Testis (tissue), 3 donors: ENCODE results near the gene MAPK8IP3. TPM values are rescaled to one million over a fixed set of nuclear protein-coding genes. Genes with fewer than 3 reads are reported as not detected.

ENCODE experiments used
- DNase-seq: peaks from one replicate; pipeline ENCODE4 v3.0.0-alpha.2; 2019
- H3K27ac ChIP-seq, 2 donors: fragments of 200-600 bp; sonication (generic); one replicate each; pipeline ENCODE4 v1.5.1; 2019
- H3K27me3 ChIP-seq: fragments of 200-600 bp; sonication (generic); one replicate; pipeline ENCODE4 v1.5.1; 2019
- H3K36me3 ChIP-seq: fragments of 200-600 bp; sonication (generic); one replicate; pipeline ENCODE4 v1.5.1; 2017; ENCODE audit warnings: low read depth; ENCODE audit errors: missing control alignments
- H3K4me1 ChIP-seq: fragments of 200-600 bp; sonication (generic); one replicate; pipeline ENCODE4 v1.5.1; 2019
- H3K4me3 ChIP-seq, 2 donors: fragments of 200-600 bp; sonication (generic); one replicate each; pipeline ENCODE4 v1.5.1; 2017 to 2019
- H3K9me3 ChIP-seq: fragments of 200-600 bp; sonication (generic); one replicate; pipeline ENCODE4 v1.5.1; 2017
- CTCF ChIP-seq, 3 experiments: fragments of 450-650 bp in 2 of 3; fragments of 200-600 bp in 1 of 3; sonication (generic) in 1 of 3; IDR thresholded peaks; one replicate each; pipeline ENCODE4 v1.5.1; 2016 to 2019; ENCODE audit warnings: antibody characterized with exemption in 3 of 3, mild to moderate bottlenecking in 2 of 3, moderate library complexity in 1 of 3
- POLR2A ChIP-seq: fragments of 450-650 bp; IDR thresholded peaks from one replicate; pipeline ENCODE4 v1.6.1; 2017; ENCODE audit warnings: antibody characterized with exemption, mild to moderate bottlenecking, moderate library complexity
- WGBS, 2 donors: methylation state at CpG; one replicate each; pipeline ENCODE4 v1.1.5; 2018; 5-methylcytosine and 5-hydroxymethylcytosine counted together
- intact Hi-C: fragments of 100-400 bp; cut with DNase I; formaldehyde crosslinking; loops from one replicate; pipeline ENCODE4 v1.15.1; 2023; ENCODE audit warnings: low total_unique reads
- polyA plus RNA-seq: library from polyadenylated mRNA; stranded (reverse); fragments of 350-450 nt; fragmentation: Illumina TruSeq; extraction: RNeasy Lipid Tissue Mini Kit (QIAGEN cat#74804); gene quantifications from one replicate; pipeline ENCODE4 v1.2.3, GENCODE V29; 2014; ENCODE audit warnings: low read depth, low replicate concordance; ENCODE audit not compliant: insufficient read depth
- total RNA-seq, 2 donors: library from RNA; depleted of rRNA; stranded (reverse); fragments of >200 nt; gene quantifications; one replicate each; pipeline ENCODE4 v1.2.3, GENCODE V29; 2016

The MAPK8IP3 gene
- total and polyA plus RNA-seq, 3 donors from 2014 or later = 52.7 to 154 (median 128) TPM

GRCh38 chr16:1751946-1752345, 46.0 kb downstream of the MAPK8IP3 start:
- no peaks in the 10 kb centered on the region for H3K36me3 ChIP-seq
- no peak overlapping the region for H3K4me3 ChIP-seq
- no peaks in the 10 kb centered on the region for H3K4me1 ChIP-seq
- H3K27me3 ChIP-seq = no peaks in the 10 kb centered on the region
- TF ChIP-seq POLR2A (no peak), CTCF (IDR thresholded peaks at IDR 0.05) (no peak)
- intact Hi-C loops = no loop called here
- no peak overlapping the region for H3K27ac ChIP-seq
- no peaks in the 10 kb centered on the region for H3K9me3 ChIP-seq
- WGBS, 2 donors = 94 to 97% methylated on average over 12 to 16 of the region's 16 CpGs
- no peak for DNase-seq

GRCh38 chr16:1752853-1753252, 46.9 kb downstream of the MAPK8IP3 start:
- no peaks in the 10 kb centered on the region for H3K4me1 ChIP-seq
- no peaks in the 10 kb centered on the region for H3K9me3 ChIP-seq
- no peak for DNase-seq
- H3K27me3 ChIP-seq = no peaks in the 10 kb centered on the region
- no peak overlapping the region for H3K4me3 ChIP-seq
- H3K36me3 ChIP-seq = no peaks in the 10 kb centered on the region
- WGBS, 2 donors = 93 to 94% methylated on average over 14 of the region's 14 CpGs
- intact Hi-C loops = no loop called here
- no peak overlapping the region for H3K27ac ChIP-seq
- TF ChIP-seq CTCF (IDR thresholded peaks at IDR 0.05) = no peak

- TF ChIP-seq POLR2A = no peak
- TF ChIP-seq CTCF (IDR thresholded peaks at IDR 0.05) = no peak
- WGBS, 2 donors = 92 to 93% methylated on average over 12 of the region's 12 CpGs
- no peaks in the 10 kb centered on the region for H3K9me3 ChIP-seq
- no peaks in the 10 kb centered on the region for H3K36me3 ChIP-seq
- H3K27ac ChIP-seq = no peak overlapping the region
- no peak for DNase-seq
- H3K4me3 ChIP-seq = no peak overlapping the region
- no peaks in the 10 kb centered on the region for H3K4me1 ChIP-seq
- H3K27me3 ChIP-seq = no peaks in the 10 kb centered on the region
- intact Hi-C loops = no loop called here
Observed at GRCh38 chr16:1754204-1754603, 48.2 kb downstream of the MAPK8IP3 start.

- Histone ChIP-seq H3K27ac (no peak overlapping the region), H3K9me3 (no peaks in the 10 kb centered on the region), H3K36me3 (no peaks in the 10 kb centered on the region), H3K4me1 (no peaks in the 10 kb centered on the region), H3K4me3 (no peak overlapping the region), H3K27me3 (no peaks in the 10 kb centered on the region)
- DNase-seq = no peak
- no peak for TF ChIP-seq POLR2A
- TF ChIP-seq CTCF (IDR thresholded peaks at IDR 0.05) = no peak
- intact Hi-C loops = no loop called here
- 94 to 96% methylated on average over 21 to 37 of the region's 37 CpGs for WGBS, 2 donors
Observed at GRCh38 chr16:1757714-1758461, 51.9 kb downstream of the MAPK8IP3 start.

GRCh38 chr16:1758923-1759322, 52.9 kb downstream of the MAPK8IP3 start:
- WGBS, 2 donors = 89 to 92% methylated on average over 17 to 18 of the region's 18 CpGs
- Histone ChIP-seq H3K9me3 (no peaks in the 10 kb centered on the region), H3K4me3 (no peak overlapping the region), H3K4me1 (no peaks in the 10 kb centered on the region), H3K36me3 (no peaks in the 10 kb centered on the region), H3K27ac (no peak overlapping the region), H3K27me3 (no peaks in the 10 kb centered on the region)
- DNase-seq = no peak
- intact Hi-C loops = no loop called here
- TF ChIP-seq CTCF (IDR thresholded peaks at IDR 0.05) (no peak), POLR2A (no peak)
